BE2C (cell line): Measurements from ENCODE around the gene ABHD1.
"Not testable (repeated sequence)": the region's sequence is repeated elsewhere in the genome, so short reads cannot be mapped to it uniquely, and the experiment has no call there.

ENCODE experiments used
- DNase-seq: peaks from one replicate; pipeline ENCODE4 v3.0.0-alpha.2; 2020
- H3K27me3 ChIP-seq: fragments of 250-450 bp; sonication (Bioruptor Pico); 2 replicates; pipeline ENCODE4 v1.5.1; 2020; ENCODE audit warnings: mild to moderate bottlenecking
- H3K36me3 ChIP-seq: fragments of 250-450 bp; sonication (Bioruptor Pico); 2 replicates; pipeline ENCODE4 v1.5.1; 2020; ENCODE audit warnings: mild to moderate bottlenecking
- H3K4me1 ChIP-seq: fragments of 250-450 bp; sonication (Bioruptor Pico); 2 replicates; pipeline ENCODE4 v1.5.1; 2020
- H3K4me3 ChIP-seq: 2 replicates; pipeline ENCODE4 v1.5.1; 2011; ENCODE audit warnings: low read depth, low read length
- H3K9me3 ChIP-seq: fragments of 250-450 bp; sonication (Bioruptor Pico); 2 replicates; pipeline ENCODE4 v1.5.1; 2020
- CTCF ChIP-seq: IDR thresholded peaks from 2 replicates; pipeline ENCODE4 v1.5.1; 2012; ENCODE audit warnings: mild to moderate bottlenecking, low read depth, low read length

Gene ABHD1

GRCh38 chr2:27108221-27108620 lies 15.4 kb upstream of the ABHD1 start:
- Histone ChIP-seq H3K4me1 (no peaks in the 10 kb centered on the region), H3K9me3 (no peaks in the 10 kb centered on the region), H3K36me3 (no peaks in the 10 kb centered on the region), H3K4me3 (no peak overlapping the region), H3K27me3 (no peaks in the 10 kb centered on the region)
- DNase-seq, result no peak
- no peak for TF ChIP-seq CTCF

- H3K4me1 ChIP-seq, result no peaks in the 10 kb centered on the region
- TF ChIP-seq CTCF, result no peak
- no peak for DNase-seq
Observed at GRCh38 chr2:27109083-27109482, 14.5 kb upstream of the ABHD1 start.

GRCh38 chr2:27110603-27111352 lies 12.8 kb upstream of the ABHD1 start:
- H3K4me3 ChIP-seq, H3K4me1 ChIP-seq, H3K9me3 ChIP-seq, DNase-seq, H3K27me3 ChIP-seq, H3K36me3 ChIP-seq: not testable (repeated sequence)

More at GRCh38 chr2:27109083-27109482, 14.5 kb upstream of the ABHD1 start:
- Histone ChIP-seq H3K9me3 (no peaks in the 10 kb centered on the region), H3K36me3 (no peaks in the 10 kb centered on the region), H3K4me3 (no peak overlapping the region), H3K27me3 (no peaks in the 10 kb centered on the region)

- not testable (repeated sequence) for H3K4me3 ChIP-seq, DNase-seq, H3K9me3 ChIP-seq, H3K4me1 ChIP-seq, H3K36me3 ChIP-seq, H3K27me3 ChIP-seq
Observed at GRCh38 chr2:27111392-27112078, 12.1 kb upstream of the ABHD1 start.

- H3K27me3 ChIP-seq, result no peaks in the 10 kb centered on the region
- no peaks in the 10 kb centered on the region for H3K36me3 ChIP-seq
- H3K4me3 ChIP-seq, result no peak overlapping the region
- no peak for TF ChIP-seq CTCF
- no peak for DNase-seq
- no peaks in the 10 kb centered on the region for H3K4me1 ChIP-seq
- no peaks in the 10 kb centered on the region for H3K9me3 ChIP-seq
Observed at GRCh38 chr2:27115519-27115918, 8.1 kb upstream of the ABHD1 start.

- no peaks in the 10 kb centered on the region for H3K27me3 ChIP-seq
- DNase-seq, result no peak
- H3K36me3 ChIP-seq, result no peaks in the 10 kb centered on the region
Observed at GRCh38 chr2:27117995-27118524, 5.6 kb upstream of the ABHD1 start.

More at GRCh38 chr2:27117995-27118524, 5.6 kb upstream of the ABHD1 start:
- TF ChIP-seq CTCF, result no peak
- Histone ChIP-seq H3K4me1 (no peaks in the 10 kb centered on the region), H3K9me3 (no peaks in the 10 kb centered on the region), H3K4me3 (peak overlapping the region; percentile 90)
